Osteoblast (primary cell): ENCODE results near the gene CPNE7. TPM values are rescaled to one million over a fixed set of nuclear protein-coding genes. Genes with fewer than 3 reads are reported as not detected.
A peak's percentile ranks its signal among the peaks of the same experiment; 100 is the strongest.

Experiments used
- DNase-seq: peaks from one replicate; pipeline ENCODE4 v3.0.0; 2011; ENCODE audit warnings: low spot score, mixed read lengths; ENCODE audit not compliant: insufficient read length; ENCODE audit errors: missing footprints
- H2AFZ ChIP-seq: 2 replicates; pipeline ENCODE4 v1.6.0; 2011; ENCODE audit warnings: mild to moderate bottlenecking, low read length
- H3K27ac ChIP-seq: 2 replicates; pipeline ENCODE4 v1.5.1; 2011; ENCODE audit warnings: mild to moderate bottlenecking, low read depth, low read length, moderate library complexity
- H3K27me3 ChIP-seq: 2 replicates; pipeline ENCODE4 v1.6.0; 2012; ENCODE audit warnings: mild to moderate bottlenecking, control low read depth, inconsistent platforms, low read length, moderate library complexity; ENCODE audit not compliant: insufficient read depth
- H3K36me3 ChIP-seq: 2 replicates; pipeline ENCODE4 v1.5.1; 2011; ENCODE audit warnings: mild to moderate bottlenecking, low read length, control low read depth, moderate library complexity; ENCODE audit not compliant: insufficient read depth
- H3K4me1 ChIP-seq: 2 replicates; pipeline ENCODE4 v1.5.1; 2011; ENCODE audit warnings: mild to moderate bottlenecking, low read length, control low read depth, moderate library complexity; ENCODE audit not compliant: insufficient read depth
- H3K4me2 ChIP-seq: 2 replicates; pipeline ENCODE4 v1.6.0; 2011; ENCODE audit warnings: mild to moderate bottlenecking, low read length; ENCODE audit not compliant: insufficient read depth
- H3K4me3 ChIP-seq: fragments of 200-600 bp; sonication (generic); 3 replicates; pipeline ENCODE4 v1.5.1; 2012; ENCODE audit warnings: mild to moderate bottlenecking, low read length, inconsistent platforms; ENCODE audit not compliant: insufficient read depth
- H3K79me2 ChIP-seq: 2 replicates; pipeline ENCODE4 v1.6.0; 2012; ENCODE audit warnings: mild to moderate bottlenecking, low read length, control low read depth, inconsistent platforms; ENCODE audit not compliant: insufficient read depth
- H3K9me3 ChIP-seq: 2 replicates; pipeline ENCODE4 v1.5.1; 2011; ENCODE audit warnings: low read depth, low read length, control low read depth
- H4K20me1 ChIP-seq: 2 replicates; pipeline ENCODE4 v1.6.0; 2012; ENCODE audit warnings: mild to moderate bottlenecking, low read length, control low read depth; ENCODE audit not compliant: insufficient read depth
- CTCF ChIP-seq: IDR thresholded peaks from 2 replicates; pipeline ENCODE4 v1.5.1; 2011; ENCODE audit warnings: mild to moderate bottlenecking, low read depth, low read length, moderate library complexity; ENCODE audit errors: extremely low read depth
- total RNA-seq: library from RNA; depleted of rRNA; stranded (reverse); fragments of >200 nt; gene quantifications from 2 replicates; pipeline ENCODE4 v1.2.3, GENCODE V29; 2012

The CPNE7 gene
- total RNA-seq, 1 donor: 7.2 TPM

GRCh38 chr16:89602952-89603590 is 27.5 kb downstream of the CPNE7 start:
- Histone ChIP-seq H3K36me3 (no peaks in the 10 kb centered on the region), H3K4me2 (peak overlapping the region; percentile 72), H3K27ac (peak overlapping the region; percentile 92), H3K9me3 (no peaks in the 10 kb centered on the region), H3K4me3 (peak overlapping the region; percentile 52), H3K4me1 (peaks cover 15% of the 10 kb centered on the region), H4K20me1 (no peaks in the 10 kb centered on the region), H3K27me3 (no peaks in the 10 kb centered on the region), H3K79me2 (no peaks in the 10 kb centered on the region), H2AFZ (peak overlapping the region; percentile 56)
- no peak for DNase-seq
- no peak for TF ChIP-seq CTCF

- Histone ChIP-seq H3K27me3 (no peaks in the 10 kb centered on the region), H3K79me2 (no peaks in the 10 kb centered on the region), H3K9me3 (no peaks in the 10 kb centered on the region), H3K4me1 (peaks cover 18% of the 10 kb centered on the region), H4K20me1 (no peaks in the 10 kb centered on the region), H3K27ac (no peak overlapping the region), H3K4me2 (no peak overlapping the region), H2AFZ (no peak overlapping the region), H3K4me3 (no peak overlapping the region), H3K36me3 (no peaks in the 10 kb centered on the region)
- no peak for TF ChIP-seq CTCF
- DNase-seq: no peak
Measured at GRCh38 chr16:89604764-89605163, 29.2 kb downstream of the CPNE7 start.

- H3K36me3 ChIP-seq: no peaks in the 10 kb centered on the region
- peaks cover 18% of the 10 kb centered on the region for H3K4me1 ChIP-seq
- TF ChIP-seq CTCF: no peak
- no peaks in the 10 kb centered on the region for H3K9me3 ChIP-seq
- H4K20me1 ChIP-seq: no peaks in the 10 kb centered on the region
- no peak overlapping the region for H3K27ac ChIP-seq
- no peak overlapping the region for H3K4me2 ChIP-seq
- DNase-seq: no peak
- H2AFZ ChIP-seq: no peak overlapping the region
- H3K27me3 ChIP-seq: no peaks in the 10 kb centered on the region
- no peak overlapping the region for H3K4me3 ChIP-seq
- no peaks in the 10 kb centered on the region for H3K79me2 ChIP-seq
Measured at GRCh38 chr16:89605186-89605970, 29.8 kb downstream of the CPNE7 start.

- Histone ChIP-seq H3K79me2 (no peaks in the 10 kb centered on the region), H4K20me1 (no peaks in the 10 kb centered on the region), H3K4me3 (no peak overlapping the region), H3K27me3 (no peaks in the 10 kb centered on the region), H3K9me3 (no peaks in the 10 kb centered on the region), H3K4me1 (peaks cover 18% of the 10 kb centered on the region), H2AFZ (no peak overlapping the region), H3K27ac (no peak overlapping the region), H3K4me2 (no peak overlapping the region), H3K36me3 (no peaks in the 10 kb centered on the region)
- no peak for DNase-seq
- no peak for TF ChIP-seq CTCF
Measured at GRCh38 chr16:89606006-89606405, 30.4 kb downstream of the CPNE7 start.
